Right forelimb (tissue), 1 donor: ENCODE results near the gene TGFA.

Source experiments
- DNase-seq: peaks from one replicate; pipeline ENCODE4 v3.0.0-alpha.2; 2018

The TGFA gene

GRCh38 chr2:70460333-70460732, 93.3 kb downstream of the TGFA start:
- peak; percentile 22 for DNase-seq

- peak; percentile 26 for DNase-seq
Observed at GRCh38 chr2:70458661-70459060, 95.0 kb downstream of the TGFA start.

- peak; percentile 4 for DNase-seq
Observed at GRCh38 chr2:70456585-70457495, 96.8 kb downstream of the TGFA start.

GRCh38 chr2:70454936-70455544, 98.6 kb downstream of the TGFA start:
- no peak for DNase-seq

- DNase-seq = no peak
Observed at GRCh38 chr2:70450641-70451250, 102.9 kb downstream of the TGFA start.

- no peak for DNase-seq
Observed at GRCh38 chr2:70448041-70448440, 105.6 kb downstream of the TGFA start.

- DNase-seq = no peak
Observed at GRCh38 chr2:70443726-70444125, 109.9 kb downstream of the TGFA start.

GRCh38 chr2:70443078-70443465, 110.6 kb downstream of the TGFA start:
- DNase-seq = no peak

- DNase-seq = no peak
Observed at GRCh38 chr2:70442301-70443077, 111.1 kb downstream of the TGFA start.

GRCh38 chr2:70440621-70441020, 113.0 kb downstream of the TGFA start:
- no peak for DNase-seq

- no peak for DNase-seq
Observed at GRCh38 chr2:70435138-70435537, 118.5 kb downstream of the TGFA start.

GRCh38 chr2:70433315-70433714, 120.3 kb downstream of the TGFA start:
- DNase-seq = no peak

GRCh38 chr2:70431716-70432347, 121.8 kb downstream of the TGFA start:
- no peak for DNase-seq

GRCh38 chr2:70426341-70426740, 127.3 kb downstream of the TGFA start:
- no peak for DNase-seq

GRCh38 chr2:70425682-70426301, 127.8 kb downstream of the TGFA start:
- no peak for DNase-seq

GRCh38 chr2:70420740-70421139, 132.9 kb downstream of the TGFA start:
- DNase-seq = no peak

GRCh38 chr2:70420143-70420542, 133.5 kb downstream of the TGFA start:
- DNase-seq = no peak

- DNase-seq = no peak
Observed at GRCh38 chr2:70418514-70418913, 135.1 kb downstream of the TGFA start.

- no peak for DNase-seq
Observed at GRCh38 chr2:70417011-70417410, 136.6 kb downstream of the TGFA start.

- DNase-seq = no peak
Observed at GRCh38 chr2:70412294-70413070, 141.1 kb downstream of the TGFA start.

GRCh38 chr2:70411483-70412125, 142.0 kb downstream of the TGFA start:
- no peak for DNase-seq
